Measurements from ENCODE around the gene MYCBPAP.

MYCBPAP gene

DNA sequence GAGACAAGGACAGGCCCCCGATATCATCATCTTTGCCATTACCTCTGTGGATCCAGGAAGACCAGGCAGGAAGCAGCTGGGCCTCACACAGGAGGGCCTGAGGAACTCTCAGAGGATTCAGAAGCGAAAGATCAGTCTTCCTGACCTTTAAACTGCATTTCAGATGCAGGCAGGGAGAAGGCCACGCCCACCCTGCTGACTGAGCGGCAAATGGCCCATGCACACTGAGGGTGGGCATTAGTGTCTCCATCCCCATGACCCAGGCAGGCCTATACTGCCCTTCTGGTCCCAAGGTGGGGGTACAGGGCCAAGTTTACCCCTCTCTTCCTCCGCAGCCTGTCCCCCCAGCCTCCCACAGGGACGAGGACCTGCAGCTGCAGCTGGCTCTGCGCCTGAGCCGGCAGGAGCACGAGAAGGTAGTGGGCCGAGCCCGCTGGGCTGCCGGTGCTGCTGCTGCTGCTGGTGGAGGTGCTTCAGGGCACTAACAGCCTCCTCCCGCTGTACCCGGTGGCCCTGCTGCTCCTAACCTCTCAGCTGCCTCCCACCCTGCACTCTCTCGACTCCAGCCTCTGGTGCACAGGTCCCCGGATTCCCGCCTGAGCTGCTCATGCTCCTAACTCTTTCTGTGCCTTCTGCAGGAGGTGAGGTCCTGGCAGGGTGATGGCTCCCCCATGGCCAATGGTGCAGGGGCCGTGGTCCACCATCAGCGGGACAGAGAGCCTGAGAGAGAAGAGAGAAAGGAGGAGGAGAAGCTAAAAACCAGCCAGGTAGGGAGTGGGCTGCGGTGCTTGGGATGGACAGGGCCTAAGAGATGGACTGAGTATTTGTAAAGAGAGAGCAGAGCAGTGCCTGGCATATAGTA is 30.5 kb downstream of the MYCBPAP start:
- no peak for DNase-seq

DNA sequence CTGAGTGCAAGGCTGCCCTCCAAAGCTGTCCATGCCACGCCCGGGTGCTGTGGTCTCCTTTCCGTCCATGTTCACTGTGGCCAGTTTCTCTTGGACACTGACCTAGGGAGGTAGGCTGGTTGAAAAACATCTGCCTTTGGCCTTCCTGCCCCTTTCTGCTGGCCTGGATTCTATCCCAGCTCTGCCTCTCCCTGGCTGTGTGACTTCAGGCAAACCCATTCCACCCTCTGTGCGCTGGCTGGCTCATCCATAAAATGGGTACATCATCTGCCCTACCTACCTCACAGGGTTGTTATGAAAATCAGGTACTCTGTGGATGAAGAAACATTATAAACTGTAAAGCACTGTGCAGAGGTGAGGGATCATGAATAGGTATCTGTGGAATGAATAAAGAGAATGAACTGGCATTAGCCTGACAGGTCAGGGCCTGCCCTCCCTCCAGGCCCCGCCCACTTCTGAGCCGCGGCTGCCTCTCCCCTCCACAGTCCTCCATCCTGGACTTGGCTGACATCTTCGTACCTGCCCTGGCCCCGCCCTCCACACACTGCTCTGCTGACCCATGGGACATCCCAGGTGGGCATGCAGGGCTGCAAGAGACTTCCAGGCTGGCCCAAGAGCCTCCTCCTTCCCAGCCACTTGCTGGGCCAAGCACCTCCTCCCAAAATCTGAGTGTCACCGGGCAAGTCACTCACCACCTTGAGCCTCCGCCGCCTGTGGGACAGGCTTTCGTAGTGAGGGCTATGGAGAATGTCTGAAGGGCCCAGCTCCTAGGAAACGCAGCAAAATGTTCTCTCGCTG is 31.7 kb downstream of the MYCBPAP start:
- no peak for DNase-seq

DNA sequence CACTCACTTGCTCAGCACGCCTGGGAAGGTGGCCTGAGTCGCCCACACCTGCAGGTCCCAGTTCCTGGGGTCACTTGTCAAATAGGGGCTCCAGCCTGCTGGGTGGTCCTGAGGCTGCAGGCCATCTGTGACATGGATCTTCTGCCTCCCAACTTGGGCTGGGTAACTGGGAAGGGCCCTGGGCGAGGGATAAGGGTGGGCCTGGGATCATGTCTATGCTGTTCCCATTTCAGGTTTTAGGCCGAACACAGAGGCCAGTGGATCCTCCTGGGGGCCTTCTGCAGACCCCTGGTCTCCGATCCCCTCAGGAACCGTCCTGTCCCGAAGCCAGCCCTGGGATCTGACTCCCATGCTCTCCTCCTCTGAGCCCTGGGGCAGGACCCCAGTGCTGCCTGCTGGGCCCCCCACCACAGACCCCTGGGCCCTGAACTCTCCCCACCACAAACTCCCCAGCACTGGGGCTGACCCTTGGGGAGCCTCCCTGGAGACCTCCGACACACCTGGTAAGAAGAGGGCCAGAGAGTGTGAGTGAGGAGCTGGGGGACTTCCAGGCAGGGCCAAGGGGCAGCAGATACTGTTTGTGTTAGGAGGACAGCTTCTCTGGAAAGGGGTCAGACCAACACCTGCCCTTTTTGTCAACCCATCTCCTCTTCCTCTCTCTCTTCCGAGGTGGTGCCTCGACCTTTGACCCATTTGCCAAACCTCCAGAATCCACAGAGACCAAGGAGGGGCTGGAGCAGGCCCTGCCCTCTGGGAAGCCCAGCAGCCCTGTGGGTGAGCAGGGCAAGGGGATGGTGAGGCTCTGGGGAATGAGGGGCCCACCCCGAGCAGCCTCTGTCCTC is 32.5 kb downstream of the MYCBPAP start:
- DNase-seq: no peak

DNA sequence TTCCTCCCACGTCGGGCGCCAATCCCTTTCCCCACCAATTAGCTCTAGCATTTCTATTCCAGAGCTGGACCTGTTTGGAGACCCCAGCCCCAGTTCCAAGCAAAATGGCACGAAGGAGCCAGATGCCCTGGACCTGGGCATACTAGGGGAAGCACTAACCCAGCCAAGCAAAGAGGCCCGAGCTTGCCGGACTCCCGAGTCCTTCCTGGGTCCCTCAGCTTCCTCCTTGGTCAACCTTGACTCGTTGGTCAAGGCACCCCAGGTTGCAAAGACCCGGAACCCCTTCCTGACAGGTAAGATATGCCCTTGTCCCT is 33.1 kb downstream of the MYCBPAP start:
- DNase-seq: no peak

DNA sequence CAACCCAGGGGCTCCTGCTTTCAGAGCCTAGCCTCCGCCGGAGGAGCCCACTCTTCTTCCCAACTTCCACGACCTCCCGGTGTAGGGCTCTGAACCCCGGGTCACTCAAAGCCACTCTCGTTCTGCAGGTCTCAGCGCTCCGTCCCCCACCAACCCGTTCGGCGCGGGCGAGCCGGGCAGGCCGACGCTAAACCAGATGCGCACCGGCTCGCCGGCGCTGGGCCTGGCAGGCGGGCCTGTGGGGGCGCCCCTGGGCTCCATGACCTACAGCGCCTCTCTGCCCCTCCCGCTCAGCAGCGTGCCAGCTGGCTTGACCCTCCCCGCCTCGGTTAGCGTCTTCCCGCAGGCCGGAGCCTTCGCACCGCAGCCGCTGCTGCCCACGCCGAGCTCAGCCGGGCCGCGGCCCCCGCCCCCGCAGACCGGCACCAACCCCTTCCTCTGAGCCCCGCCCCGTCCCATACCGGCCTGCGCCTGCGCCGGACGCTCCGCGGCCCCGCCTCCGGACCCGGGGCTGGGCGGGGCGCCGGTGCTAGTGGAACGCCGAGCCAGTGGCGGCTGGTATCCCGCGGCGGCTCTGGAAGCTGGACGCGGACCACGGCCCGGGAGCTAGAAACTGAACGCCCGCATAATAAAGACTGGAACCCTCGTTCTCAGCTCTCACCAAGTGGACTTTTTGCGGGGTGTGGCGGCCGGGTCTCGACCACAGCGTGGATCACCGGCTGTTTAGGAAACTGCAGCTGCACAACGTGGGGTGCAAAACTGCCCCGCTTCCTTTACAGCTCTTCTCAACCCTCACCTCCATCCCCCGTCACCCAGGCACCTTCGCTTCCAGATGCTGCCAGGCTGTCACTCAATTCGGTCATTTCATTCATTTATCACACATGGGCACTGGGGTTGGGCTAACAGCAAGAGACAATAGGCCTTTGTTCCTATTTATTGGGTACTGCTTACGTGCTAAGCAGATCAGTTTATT is 33.8 kb downstream of the MYCBPAP start:
- DNase-seq: peak; percentile 83

DNA sequence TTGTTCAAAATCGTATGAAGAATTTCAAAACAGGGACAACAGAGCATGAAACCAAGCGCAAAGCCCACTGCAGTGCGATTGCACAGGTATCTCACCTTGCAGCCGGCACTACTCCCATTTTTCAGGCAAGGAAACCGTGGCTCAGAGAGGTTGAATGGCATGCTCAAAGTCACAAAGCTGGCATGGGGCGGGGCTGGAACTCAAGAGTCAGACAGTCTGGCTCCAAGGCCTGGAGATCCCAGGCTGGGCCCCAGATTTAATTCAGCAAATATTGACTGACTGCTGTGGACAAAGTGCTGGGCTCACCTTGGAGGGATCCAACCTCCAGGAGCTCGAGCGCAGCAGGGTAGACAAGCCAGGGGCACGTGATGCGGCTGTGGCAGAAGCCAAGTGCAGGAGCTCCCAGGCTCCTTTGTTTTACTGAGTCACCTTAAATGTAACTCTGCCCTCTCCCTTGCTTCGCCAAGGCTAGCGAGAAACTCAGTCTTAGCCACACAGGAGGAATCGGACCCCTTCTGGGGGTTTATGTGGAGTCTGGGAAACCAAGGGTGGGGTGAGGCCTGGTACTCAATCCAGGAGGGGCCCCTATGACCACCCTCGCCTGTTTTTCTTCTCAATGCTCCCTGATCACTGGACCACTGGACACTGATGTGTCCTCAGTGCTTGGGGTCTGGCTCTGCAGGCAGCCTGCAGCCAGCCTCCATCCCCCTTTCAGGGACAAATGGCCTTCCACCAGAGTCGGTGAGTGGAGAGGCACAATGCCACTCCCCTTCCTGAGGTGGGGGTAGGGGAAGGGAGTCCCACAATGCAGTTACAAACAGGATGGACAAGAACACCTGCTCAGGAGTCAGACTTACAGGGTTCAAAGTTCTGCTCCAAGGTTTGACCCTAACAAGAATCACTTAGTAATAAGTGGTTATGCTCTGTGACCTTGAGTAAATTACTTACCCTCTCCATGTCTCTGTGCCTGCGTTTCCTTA is 34.8 kb downstream of the MYCBPAP start:
- DNase-seq: no peak

DNA sequence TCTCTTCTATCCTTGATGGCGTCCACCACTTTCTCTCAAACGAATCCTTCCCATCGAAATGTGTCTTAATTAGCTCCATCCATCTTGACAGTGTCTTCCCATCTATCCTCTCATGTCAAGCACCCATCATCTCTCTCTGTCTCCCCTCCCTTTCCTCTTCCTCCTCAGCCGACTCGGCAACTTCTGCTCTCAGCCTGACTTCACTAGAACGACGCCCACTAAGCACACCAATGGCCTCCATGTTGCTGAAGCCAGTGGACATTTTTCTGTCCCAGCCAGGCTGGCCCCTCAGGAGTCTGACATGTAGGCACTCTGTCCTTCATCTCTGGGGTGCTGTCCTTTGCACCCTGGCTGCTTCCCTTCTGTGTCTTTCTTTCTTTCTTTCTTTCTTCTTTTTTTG is 36.3 kb downstream of the MYCBPAP start:
- no peak for DNase-seq

DNA sequence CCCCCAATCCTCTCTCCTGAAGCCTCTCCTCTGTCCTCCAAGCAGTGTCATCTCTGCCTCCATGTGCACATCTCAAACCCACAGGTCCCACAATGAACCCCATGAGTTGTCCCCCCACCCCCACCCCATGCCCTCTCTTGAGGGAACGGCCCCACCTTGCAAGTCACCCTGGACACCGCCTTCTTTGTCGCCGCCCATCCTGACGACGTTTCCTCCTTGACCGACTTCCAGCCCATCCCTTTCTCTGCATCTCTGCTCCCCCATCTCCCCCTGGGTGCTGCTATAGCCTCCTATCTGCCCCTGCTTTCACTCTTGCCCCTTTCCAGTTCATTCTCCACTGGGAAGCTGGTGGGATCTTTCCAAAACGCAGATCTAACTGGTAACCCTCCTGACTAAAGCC is 37.1 kb downstream of the MYCBPAP start:
- DNase-seq: no peak

DNA sequence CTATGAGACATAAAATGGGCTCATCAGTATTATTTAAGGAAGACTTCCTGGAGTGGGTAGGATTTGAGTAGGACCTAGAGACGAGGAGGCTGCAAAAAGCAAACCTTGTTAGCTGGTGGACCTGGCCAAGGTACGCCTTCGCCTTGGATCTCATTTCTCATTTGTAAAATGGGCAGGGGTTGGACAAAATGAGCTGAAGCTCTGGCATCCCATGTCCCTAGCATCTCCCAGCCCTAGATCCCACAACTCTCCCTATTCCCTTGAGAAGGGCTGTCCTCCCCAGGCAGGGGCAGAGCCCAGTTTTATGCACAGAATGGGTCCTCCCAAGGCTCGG is 38.4 kb downstream of the MYCBPAP start:
- no peak for DNase-seq

DNA sequence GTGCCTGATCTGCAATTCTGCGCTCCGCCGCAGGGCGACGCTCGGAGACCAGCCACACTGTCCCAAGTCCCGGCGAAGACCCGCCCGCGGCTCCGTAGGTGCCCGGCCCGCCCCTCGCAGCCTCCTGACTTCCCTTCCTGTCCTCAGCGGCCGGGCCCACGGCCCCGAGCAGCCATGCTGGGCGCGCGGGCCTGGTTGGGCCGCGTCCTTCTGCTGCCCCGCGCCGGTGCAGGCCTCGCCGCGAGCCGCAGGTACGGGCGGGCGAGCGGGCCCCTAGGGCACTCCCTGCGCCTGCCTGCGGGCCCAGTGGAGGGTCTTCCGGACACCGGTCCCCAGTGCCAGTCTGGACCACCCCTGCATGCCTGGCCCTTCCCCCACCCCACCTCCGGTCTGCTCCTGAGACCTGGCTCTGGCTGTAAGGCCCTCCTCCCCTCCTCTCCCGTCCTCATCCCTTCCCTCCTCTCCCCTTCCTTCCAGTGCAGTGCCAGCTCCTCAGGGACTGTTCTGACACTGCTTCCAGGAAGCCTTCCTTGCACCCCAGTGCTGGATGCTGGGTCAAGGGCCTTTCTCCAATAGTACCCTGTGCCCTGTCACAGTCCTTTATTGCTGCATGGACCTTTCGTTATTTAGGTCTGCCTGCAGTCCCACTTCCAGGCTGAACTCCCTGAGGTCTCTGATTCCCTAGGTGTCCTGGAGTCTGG is 38.9 kb downstream of the MYCBPAP start, which contains the start of gene SPATA20:
Gene SPATA20 (plus strand): TSS at position 140 of the 701 bp plus-strand sequence. CDS start 35 bp downstream, at position 175.
- DNase-seq: peak; percentile 86

DNA sequence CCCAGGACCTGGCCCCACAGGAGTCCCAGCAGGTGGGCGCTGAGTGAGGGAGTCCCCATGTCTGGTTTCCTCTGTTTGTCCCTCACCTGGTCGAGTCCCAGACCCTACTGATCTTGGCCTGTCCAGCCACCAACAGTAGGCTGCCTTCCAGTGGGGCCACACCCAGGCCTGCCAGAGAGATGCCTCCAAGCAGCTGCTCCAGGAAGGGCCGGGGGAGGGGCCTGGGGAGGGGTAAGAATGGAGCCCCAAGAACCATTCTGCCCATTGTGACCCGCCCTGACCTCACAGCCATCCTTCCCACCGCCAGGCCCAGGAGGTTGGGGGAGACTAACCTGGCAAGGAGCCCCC is 39.5 kb downstream of the MYCBPAP start:
- DNase-seq: no peak

DNA sequence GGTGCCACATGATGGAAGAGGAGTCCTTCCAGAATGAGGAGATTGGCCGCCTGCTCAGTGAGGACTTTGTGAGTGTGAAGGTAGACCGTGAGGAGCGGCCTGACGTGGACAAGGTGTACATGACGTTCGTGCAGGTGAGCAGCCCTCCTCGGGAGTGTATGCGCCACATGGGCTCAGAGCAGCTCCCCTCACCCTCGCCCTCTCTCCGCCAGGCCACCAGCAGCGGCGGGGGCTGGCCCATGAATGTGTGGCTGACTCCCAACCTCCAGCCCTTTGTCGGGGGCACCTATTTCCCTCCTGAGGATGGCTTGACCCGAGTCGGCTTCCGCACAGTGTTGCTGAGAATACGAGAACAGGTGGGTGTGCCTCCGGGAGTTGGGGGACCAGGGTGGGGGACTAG is 40.6 kb downstream of the MYCBPAP start:
- no peak for DNase-seq

DNA sequence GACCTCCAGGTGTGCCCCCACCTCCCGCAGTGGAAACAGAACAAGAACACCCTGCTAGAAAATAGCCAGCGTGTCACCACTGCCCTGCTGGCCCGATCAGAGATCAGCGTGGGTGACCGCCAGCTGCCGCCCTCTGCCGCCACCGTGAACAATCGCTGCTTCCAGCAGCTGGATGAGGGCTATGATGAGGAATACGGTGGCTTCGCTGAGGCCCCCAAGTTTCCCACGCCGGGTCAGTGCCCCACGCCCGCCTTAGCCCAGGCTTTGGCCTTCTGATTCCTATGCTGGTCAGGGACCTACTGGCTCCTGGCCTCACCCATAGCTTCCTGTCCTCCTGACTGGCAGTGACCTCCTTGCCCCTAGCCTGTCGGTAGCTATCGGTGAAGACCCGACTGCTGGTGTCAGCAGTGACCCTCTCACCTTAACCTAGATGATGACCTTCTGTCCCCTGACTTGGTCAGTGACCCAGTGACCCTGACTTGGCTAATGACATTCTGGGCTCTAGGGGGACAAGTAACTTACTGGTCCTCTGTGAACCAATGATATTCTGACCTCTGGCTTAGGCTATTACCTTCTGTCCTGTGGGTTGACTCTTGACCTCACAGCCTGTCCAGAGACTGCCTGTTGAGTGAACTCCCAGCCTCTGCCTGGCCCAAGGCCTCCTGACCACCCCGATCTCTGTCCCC is 41.2 kb downstream of the MYCBPAP start:
- no peak for DNase-seq

DNA sequence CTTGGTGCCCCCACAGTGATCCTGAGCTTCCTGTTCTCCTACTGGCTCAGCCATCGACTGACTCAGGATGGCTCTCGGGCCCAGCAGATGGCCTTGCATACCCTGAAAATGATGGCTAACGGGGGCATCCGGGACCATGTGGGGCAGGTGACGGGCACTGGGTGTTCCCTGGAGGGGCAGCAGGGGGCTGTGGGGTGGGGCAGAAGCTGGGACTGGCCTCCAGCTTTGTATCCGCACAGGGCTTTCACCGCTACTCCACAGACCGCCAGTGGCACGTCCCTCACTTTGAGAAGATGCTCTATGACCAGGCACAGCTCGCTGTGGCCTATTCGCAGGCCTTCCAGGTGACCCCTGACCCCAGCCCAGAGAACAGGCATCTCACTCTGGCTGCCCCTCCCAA is 41.7 kb downstream of the MYCBPAP start:
- no peak for DNase-seq

DNA sequence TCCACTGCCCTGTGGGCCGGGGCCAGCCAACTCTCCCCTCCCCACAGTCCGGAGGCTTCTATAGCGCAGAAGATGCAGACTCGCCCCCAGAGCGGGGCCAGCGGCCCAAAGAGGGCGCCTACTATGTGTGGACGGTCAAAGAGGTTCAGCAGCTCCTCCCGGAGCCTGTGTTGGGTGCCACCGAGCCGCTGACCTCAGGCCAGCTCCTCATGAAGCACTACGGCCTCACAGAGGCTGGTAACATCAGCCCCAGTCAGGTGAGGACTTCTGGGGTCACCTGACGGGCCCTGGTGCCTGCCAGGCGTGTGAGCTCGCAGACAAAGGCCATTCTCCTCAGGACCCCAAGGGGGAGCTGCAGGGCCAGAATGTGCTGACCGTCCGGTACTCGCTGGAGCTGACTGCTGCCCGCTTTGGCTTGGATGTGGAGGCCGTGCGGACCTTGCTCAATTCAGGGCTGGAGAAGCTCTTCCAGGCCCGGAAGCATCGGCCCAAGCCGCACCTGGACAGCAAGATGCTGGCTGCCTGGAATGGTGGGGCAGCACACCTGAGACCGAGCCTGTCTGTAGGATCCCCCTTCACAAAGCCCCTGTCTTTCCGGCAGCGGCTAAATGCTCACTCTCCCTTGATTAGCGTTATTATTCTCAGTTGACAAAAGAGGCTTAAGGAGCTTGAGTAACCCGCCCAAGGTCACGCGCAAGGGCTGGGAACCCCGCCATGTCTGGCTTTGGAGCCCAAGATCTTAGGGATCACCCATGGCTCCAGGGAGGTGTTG is 42.6 kb downstream of the MYCBPAP start:
- DNase-seq: peak; percentile 78

DNA sequence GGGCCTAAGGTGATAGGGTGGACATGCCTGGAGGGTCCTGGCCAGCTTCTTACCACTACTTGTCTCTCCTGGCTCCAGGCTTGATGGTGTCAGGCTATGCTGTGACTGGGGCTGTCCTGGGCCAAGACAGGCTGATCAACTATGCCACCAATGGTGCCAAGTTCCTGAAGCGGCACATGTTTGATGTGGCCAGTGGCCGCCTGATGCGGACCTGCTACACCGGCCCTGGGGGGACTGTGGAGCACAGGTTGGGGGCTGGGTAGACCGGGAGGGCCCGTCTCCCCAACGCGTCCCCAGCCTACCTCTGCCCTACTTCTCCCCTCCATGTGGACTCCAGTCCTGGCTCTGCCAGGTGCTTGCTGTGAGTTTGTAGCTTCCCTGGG is 43.2 kb downstream of the MYCBPAP start:
- no peak for DNase-seq

DNA sequence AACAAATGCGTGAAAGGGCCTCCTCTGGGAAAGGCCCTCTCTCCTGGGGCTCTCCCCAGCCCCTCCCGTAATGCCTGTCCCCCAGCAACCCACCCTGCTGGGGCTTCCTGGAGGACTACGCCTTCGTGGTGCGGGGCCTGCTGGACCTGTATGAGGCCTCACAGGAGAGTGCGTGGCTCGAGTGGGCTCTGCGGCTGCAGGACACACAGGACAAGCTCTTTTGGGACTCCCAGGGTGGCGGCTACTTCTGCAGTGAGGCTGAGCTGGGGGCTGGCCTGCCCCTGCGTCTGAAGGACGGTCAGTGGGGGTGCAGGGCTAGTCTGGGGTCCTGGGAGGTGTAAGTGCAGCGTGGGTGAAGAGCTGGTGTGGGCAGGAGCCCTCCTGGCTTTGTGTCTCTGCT is 43.6 kb downstream of the MYCBPAP start:
- DNase-seq: no peak

DNA sequence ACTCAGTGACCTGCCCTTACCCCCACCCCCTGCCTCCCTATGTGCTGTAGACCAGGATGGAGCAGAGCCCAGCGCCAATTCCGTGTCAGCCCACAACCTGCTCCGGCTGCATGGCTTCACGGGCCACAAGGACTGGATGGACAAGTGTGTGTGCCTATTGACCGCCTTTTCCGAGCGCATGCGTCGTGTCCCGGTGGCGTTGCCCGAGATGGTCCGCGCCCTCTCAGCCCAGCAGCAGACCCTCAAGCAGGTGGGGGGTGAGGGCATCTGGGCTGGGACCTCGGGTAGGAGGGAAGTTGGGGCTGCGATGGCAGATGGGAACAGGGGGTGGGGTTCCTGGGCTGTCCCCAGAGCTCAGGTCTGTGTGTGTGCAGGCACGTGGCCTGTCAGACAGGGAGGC is 46.0 kb downstream of the MYCBPAP start:
- DNase-seq: no peak

DNA sequence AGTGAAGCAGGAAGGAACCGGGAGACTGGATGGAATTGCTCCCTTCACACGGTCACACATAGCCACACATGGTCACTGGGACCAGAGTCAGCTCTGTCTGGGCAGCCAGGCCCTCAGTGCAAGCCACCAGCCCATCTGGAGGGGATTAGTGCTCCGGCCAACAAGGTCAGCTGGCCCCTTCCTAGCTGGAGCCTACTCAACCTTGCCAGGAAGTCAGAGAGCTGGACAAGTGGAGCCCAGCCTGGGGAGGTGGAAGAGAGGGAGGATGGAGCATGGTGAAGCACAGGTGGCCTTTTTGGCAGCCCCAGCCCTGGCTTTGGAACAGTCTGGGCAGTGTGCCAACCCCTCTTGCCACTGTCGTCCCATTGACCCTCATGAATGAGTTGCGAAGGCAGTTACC is 48.6 kb downstream of the MYCBPAP start:
- no peak for DNase-seq

Data from midbrain (tissue), 1 donor.